ENCODE measurements around the gene ARID1B. TPM values are rescaled to one million over a fixed set of nuclear protein-coding genes. Genes with fewer than 3 reads are reported as not detected.
A peak's percentile ranks its signal among the peaks of the same experiment; 100 is the strongest.

The ARID1B gene
- total RNA-seq, 1 donor from 2014 or later = 75.4 TPM

- Mint-ChIP-seq H3K27ac (ENCODE audit: unreplicated experiment) (no peak overlapping the region), H3K9me3 (ENCODE audit: unreplicated experiment) (no peaks in the 10 kb centered on the region), H3K36me3 (ENCODE audit: low read depth, unreplicated experiment) (peaks cover 4% of the 10 kb centered on the region), H3K4me3 (ENCODE audit: unreplicated experiment) (no peak overlapping the region), H3K27me3 (ENCODE audit: low read depth, unreplicated experiment) (no peaks in the 10 kb centered on the region), H3K4me1 (ENCODE audit: low read depth, unreplicated experiment) (peaks cover 31% of the 10 kb centered on the region)
- H3K27me3 ChIP-seq (ENCODE audit: insufficient read depth, low read length) = no peaks in the 10 kb centered on the region
- H3K4me1 ChIP-seq (ENCODE audit: insufficient read depth, low read length) = peaks cover 4% of the 10 kb centered on the region
- peaks cover 97% of the 10 kb centered on the region for H3K79me2 ChIP-seq (ENCODE audit: insufficient read depth, low read length)
- peak overlapping the region; percentile 12 for H3K4me2 ChIP-seq (ENCODE audit: low read length)
- H3K9me3 ChIP-seq (ENCODE audit: insufficient read depth, low read depth, low read length) = no peaks in the 10 kb centered on the region
- H4K20me1 ChIP-seq (ENCODE audit: insufficient read depth, low read length) = peaks cover 96% of the 10 kb centered on the region
- DNase-seq (ENCODE audit: low read depth) (no peak), FAIRE-seq (no peak)
- H3K27ac ChIP-seq (ENCODE audit: low read depth, low read length) = no peak overlapping the region
- TF ChIP-seq CTCF (IDR thresholded peaks at IDR 0.05; ENCODE audit: insufficient read depth, low read depth, low read length) (no peak), EZH2 (IDR thresholded peaks at IDR 0.05; ENCODE audit: insufficient read depth, low read length) (no peak)
- no peak overlapping the region for H3K4me3 ChIP-seq (ENCODE audit: insufficient read depth, low read depth, low read length)
- no peaks in the 10 kb centered on the region for H3K36me3 ChIP-seq (ENCODE audit: insufficient read depth, low read length)
- H3K9ac ChIP-seq (ENCODE audit: low read length) = no peak overlapping the region
- no peak overlapping the region for H2AFZ ChIP-seq (ENCODE audit: low read depth, low read length)
Observed at GRCh38 chr6:156886409-156886808, 109.2 kb downstream of the ARID1B start.

GRCh38 chr6:156887623-156888269 lies 110.6 kb downstream of the ARID1B start:
- H3K9me3 ChIP-seq (ENCODE audit: insufficient read depth, low read depth, low read length) = no peaks in the 10 kb centered on the region
- H3K9ac ChIP-seq (ENCODE audit: low read length) = no peak overlapping the region
- DNase-seq (ENCODE audit: low read depth) (no peak), FAIRE-seq (no peak)
- H3K27me3 ChIP-seq (ENCODE audit: insufficient read depth, low read length) = no peaks in the 10 kb centered on the region
- H3K79me2 ChIP-seq (ENCODE audit: insufficient read depth, low read length) = peaks cover 97% of the 10 kb centered on the region
- H3K4me1 ChIP-seq (ENCODE audit: insufficient read depth, low read length) = peaks cover 4% of the 10 kb centered on the region
- H3K27me3 Mint-ChIP-seq (ENCODE audit: low read depth, unreplicated experiment) = no peaks in the 10 kb centered on the region
- no peak overlapping the region for H3K4me3 Mint-ChIP-seq (ENCODE audit: unreplicated experiment)
- peaks cover 92% of the 10 kb centered on the region for H4K20me1 ChIP-seq (ENCODE audit: insufficient read depth, low read length)
- H3K36me3 Mint-ChIP-seq (ENCODE audit: low read depth, unreplicated experiment) = peaks cover 4% of the 10 kb centered on the region
- H3K36me3 ChIP-seq (ENCODE audit: insufficient read depth, low read length) = no peaks in the 10 kb centered on the region
- H3K27ac Mint-ChIP-seq (ENCODE audit: unreplicated experiment) = peak overlapping the region; percentile 38
- H3K4me3 ChIP-seq (ENCODE audit: insufficient read depth, low read depth, low read length) = no peak overlapping the region
- no peak overlapping the region for H3K4me2 ChIP-seq (ENCODE audit: low read length)
- H3K9me3 Mint-ChIP-seq (ENCODE audit: unreplicated experiment) = no peaks in the 10 kb centered on the region
- peaks cover 25% of the 10 kb centered on the region for H3K4me1 Mint-ChIP-seq (ENCODE audit: low read depth, unreplicated experiment)
- no peak overlapping the region for H2AFZ ChIP-seq (ENCODE audit: low read depth, low read length)
- H3K27ac ChIP-seq (ENCODE audit: low read depth, low read length) = no peak overlapping the region
- TF ChIP-seq EZH2 (IDR thresholded peaks at IDR 0.05; ENCODE audit: insufficient read depth, low read length) (no peak), CTCF (IDR thresholded peaks at IDR 0.05; ENCODE audit: insufficient read depth, low read depth, low read length) (no peak)

GRCh38 chr6:156889469-156889868 lies 112.3 kb downstream of the ARID1B start:
- Histone ChIP-seq H3K9ac (ENCODE audit: low read length) (no peak overlapping the region), H3K4me1 (ENCODE audit: insufficient read depth, low read length) (peaks cover 4% of the 10 kb centered on the region), H3K4me3 (ENCODE audit: insufficient read depth, low read depth, low read length) (no peak overlapping the region), H3K4me2 (ENCODE audit: low read length) (no peak overlapping the region), H3K36me3 (ENCODE audit: insufficient read depth, low read length) (no peaks in the 10 kb centered on the region), H3K9me3 (ENCODE audit: insufficient read depth, low read depth, low read length) (no peaks in the 10 kb centered on the region), H3K27me3 (ENCODE audit: insufficient read depth, low read length) (no peaks in the 10 kb centered on the region), H4K20me1 (ENCODE audit: insufficient read depth, low read length) (peaks cover 84% of the 10 kb centered on the region), H3K27ac (ENCODE audit: low read depth, low read length) (no peak overlapping the region), H3K79me2 (ENCODE audit: insufficient read depth, low read length) (peaks cover 95% of the 10 kb centered on the region), H2AFZ (ENCODE audit: low read depth, low read length) (no peak overlapping the region)
- peaks cover 18% of the 10 kb centered on the region for H3K4me1 Mint-ChIP-seq (ENCODE audit: low read depth, unreplicated experiment)
- no peaks in the 10 kb centered on the region for H3K9me3 Mint-ChIP-seq (ENCODE audit: unreplicated experiment)
- no peak for DNase-seq (ENCODE audit: low read depth)
- H3K4me3 Mint-ChIP-seq (ENCODE audit: unreplicated experiment) = no peak overlapping the region
- peaks cover 4% of the 10 kb centered on the region for H3K36me3 Mint-ChIP-seq (ENCODE audit: low read depth, unreplicated experiment)
- FAIRE-seq = no peak
- H3K27ac Mint-ChIP-seq (ENCODE audit: unreplicated experiment) = no peak overlapping the region
- H3K27me3 Mint-ChIP-seq (ENCODE audit: low read depth, unreplicated experiment) = no peaks in the 10 kb centered on the region
- TF ChIP-seq EZH2 (IDR thresholded peaks at IDR 0.05; ENCODE audit: insufficient read depth, low read length) = no peak
- no peak for TF ChIP-seq CTCF (IDR thresholded peaks at IDR 0.05; ENCODE audit: insufficient read depth, low read depth, low read length)

Measured in astrocyte (in vitro differentiated cells and primary cell).